Measurements from ENCODE around the gene SIPA1L3.

SIPA1L3 gene

DNA sequence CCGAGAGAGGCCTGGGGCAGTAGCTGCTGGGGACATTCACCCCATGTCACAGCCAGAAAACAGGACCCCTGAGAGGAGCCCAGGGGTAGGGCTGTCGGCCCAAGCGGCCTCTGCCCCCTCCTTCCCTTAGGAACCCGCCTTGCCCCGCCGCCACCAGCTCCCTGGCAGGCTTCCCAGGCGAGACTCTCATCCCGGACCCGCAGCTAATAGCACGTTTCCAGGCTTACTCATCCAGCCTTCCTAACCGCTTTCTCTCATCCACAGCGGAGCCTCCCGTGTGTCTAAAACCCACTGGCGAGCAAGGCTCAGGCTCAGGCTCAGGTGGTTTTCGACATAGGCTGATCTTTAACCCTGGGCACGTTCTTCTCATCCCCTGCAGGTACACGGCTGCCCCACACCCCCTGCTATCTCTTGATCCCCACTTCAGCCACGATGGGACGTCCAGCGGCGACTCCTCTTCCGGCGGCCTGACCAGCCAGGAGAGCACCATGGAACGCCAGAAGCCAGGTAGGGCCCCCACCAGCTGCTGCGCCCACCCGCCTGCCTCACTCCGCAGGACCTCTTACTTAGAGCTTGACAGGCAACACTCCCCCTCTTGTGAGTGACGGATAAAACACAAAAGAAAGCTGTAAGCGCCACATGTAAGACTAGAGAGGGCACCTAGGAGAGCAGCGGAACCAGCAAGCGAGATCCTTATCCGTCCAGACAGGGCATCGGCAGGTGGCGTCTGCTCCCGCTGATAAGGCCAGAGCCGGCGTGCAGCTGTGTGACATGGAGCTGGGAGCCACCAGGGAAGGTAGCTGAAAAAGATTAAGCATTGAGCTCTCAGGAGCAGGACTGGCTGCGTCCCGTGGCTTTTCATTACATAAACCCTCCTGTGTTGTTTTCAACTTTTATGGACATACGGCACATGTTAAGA is 245.7 kb downstream of the SIPA1L3 start:
- no peak for DNase-seq (ENCODE audit: low spot score)

DNA sequence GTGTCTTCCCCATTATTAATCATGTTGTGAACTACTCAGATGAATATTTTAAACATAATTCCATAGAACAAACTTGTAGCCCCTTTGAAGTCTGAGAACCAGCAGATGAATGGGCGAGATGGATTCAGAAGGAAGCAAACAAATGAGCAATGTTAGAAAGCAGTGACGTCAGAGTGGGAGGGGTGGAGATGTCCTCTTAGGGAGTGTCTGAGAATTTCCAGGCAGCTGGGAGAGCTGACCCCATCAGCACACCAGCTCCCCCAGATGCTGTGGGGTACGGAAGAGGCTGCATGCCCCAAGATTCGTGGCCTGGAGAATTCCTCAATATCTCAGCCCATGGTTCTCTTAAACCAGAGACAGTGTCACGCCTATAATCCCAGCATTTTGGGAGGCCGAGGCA is 248.4 kb downstream of the SIPA1L3 start:
- no peak for DNase-seq (ENCODE audit: low spot score)

DNA sequence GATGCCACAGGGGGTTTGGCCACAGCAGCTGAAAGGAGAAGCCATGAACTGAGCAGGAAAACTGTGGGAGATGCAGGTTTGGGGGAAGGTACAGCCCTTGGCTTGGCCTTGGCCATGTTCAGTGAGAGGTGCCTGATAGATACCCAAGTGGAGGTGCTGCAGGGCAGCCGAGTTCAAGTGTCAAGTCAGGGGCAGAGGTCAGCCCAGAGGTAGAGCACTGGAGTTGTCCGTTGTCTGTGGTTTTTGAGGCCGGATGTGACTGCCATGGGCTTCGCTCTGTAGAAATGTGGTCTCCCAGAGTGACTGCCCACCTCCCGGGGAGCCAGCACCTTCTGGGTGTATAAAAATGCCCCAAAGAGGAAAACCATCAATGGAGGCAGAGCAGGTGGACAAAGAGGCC is 251.7 kb downstream of the SIPA1L3 start:
- DNase-seq (ENCODE audit: low spot score), result no peak

DNA sequence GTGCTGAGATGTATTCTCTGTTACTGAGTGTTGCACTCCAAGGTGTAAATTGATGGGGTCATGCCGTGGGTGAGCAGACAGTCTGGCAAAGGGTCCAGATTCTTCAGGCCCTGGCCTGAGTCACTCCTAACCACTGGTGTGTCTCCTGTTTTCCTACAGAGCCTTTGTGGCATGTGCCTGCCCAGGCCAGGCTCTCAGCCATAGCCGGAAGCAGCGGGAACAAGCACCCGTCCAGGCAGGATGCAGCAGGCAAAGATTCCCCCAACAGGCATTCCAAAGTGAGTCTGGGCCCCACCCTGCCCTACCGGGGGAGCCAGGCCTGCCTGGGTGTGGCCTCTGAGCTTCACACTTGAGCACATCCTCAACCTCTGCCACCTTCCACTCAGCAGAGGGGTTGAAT is 255.1 kb downstream of the SIPA1L3 start:
- no peak for DNase-seq (ENCODE audit: low spot score)

GRCh38 chr19:38162632-38163031 is 255.6 kb downstream of the SIPA1L3 start:
- no peak for DNase-seq (ENCODE audit: low spot score)

DNA sequence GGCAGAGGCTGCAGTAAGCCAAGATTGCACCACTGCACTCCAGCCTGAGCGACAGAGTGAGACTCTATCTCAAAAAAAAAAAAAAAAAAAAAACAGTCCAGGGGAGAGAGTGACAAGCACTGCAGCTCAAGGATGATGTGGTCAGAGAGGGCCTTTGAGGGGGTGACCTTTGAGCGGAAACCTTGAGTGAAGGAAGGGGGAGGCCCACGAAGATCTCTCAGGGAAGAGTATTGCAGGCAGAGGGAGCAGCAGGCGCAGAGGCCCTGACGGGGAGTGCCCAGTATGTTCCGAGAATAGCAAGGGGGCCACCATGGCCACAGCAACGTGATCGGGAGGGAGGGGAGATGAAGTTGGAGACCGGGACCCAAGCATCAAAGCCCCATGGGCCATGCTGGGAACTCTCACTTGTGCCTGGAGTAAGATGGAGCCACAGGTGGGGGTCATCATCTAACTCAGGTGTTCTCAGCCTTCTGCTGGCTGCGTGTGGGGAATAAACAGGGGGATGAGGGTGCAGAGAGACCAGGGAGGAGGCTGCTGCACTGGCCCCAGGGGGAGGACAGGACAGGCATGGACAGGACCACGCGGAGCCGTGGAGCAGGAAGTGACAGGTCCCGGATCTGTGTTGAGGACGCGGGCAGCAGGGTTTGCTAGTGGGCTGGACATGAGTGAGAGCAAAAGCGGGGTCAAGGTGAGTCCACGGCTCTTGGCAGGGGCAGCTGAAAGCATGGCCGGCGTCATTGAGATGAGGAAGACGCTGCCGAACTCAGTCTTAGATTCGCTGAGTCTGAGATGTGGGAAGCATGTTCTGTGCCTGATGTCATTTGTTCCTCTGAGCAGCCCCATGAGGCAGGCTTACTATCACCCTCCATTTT is 256.6 kb downstream of the SIPA1L3 start:
- no peak for DNase-seq (ENCODE audit: low spot score)

DNA sequence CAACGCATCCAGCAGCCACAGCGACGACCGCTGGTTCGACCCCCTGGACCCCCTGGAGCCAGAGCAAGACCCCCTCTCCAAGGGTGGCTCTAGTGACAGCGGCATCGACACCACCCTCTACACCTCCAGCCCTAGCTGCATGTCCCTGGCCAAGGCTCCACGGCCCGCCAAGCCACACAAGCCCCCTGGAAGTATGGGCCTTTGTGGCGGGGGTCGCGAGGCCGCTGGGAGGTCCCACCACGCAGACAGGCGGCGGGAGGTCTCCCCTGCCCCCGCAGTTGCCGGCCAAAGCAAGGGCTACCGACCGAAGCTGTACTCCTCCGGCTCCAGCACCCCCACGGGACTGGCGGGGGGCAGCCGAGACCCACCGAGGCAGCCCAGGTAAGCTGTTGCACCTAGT is 257.5 kb downstream of the SIPA1L3 start:
- DNase-seq (ENCODE audit: low spot score), result no peak

- DNase-seq (ENCODE audit: low spot score), result no peak
Observed at GRCh38 chr19:38165335-38165734, 258.3 kb downstream of the SIPA1L3 start.

DNA sequence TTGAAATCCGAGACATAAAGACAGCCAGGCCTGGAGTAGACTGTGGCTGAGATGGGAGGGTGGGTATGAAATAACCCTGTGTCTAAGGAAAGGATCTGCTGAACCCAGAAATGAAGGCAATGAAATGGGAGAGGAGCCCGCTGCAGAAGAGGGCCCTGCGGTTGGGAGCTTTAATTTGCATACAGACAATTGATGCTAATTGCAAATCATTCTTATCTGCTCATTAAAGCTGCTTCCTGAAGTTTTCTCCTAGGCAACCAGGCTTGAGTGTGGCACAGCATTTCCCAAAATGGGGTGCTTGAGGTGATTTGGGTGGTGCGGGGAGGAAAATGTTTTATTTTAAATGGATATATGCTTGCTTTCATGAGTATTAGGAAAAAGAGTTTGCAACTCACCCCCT is 261.6 kb downstream of the SIPA1L3 start:
- DNase-seq (ENCODE audit: low spot score), result no peak

DNA sequence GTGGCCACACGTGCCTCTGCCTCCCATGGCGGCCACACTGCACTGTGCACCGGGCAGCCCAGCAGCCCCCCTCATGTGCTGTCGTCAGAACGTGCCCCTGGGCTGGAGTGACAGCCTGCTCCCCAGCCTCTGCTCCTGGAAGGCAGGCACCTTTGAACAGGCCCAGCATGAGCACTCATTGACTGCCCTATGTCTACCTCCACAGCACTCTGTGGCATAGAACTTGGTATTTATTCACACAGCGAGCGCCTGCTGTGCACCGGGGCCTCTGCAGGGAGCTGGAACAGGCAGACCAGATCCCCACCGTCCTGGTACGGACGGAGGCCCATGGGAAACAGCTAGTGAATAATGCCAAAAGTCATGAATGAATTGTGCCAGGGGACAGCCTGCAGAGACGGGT is 263.3 kb downstream of the SIPA1L3 start:
- no peak for DNase-seq (ENCODE audit: low spot score)

GRCh38 chr19:38172001-38172400 is 265.0 kb downstream of the SIPA1L3 start:
- no peak for DNase-seq (ENCODE audit: low spot score)

DNA sequence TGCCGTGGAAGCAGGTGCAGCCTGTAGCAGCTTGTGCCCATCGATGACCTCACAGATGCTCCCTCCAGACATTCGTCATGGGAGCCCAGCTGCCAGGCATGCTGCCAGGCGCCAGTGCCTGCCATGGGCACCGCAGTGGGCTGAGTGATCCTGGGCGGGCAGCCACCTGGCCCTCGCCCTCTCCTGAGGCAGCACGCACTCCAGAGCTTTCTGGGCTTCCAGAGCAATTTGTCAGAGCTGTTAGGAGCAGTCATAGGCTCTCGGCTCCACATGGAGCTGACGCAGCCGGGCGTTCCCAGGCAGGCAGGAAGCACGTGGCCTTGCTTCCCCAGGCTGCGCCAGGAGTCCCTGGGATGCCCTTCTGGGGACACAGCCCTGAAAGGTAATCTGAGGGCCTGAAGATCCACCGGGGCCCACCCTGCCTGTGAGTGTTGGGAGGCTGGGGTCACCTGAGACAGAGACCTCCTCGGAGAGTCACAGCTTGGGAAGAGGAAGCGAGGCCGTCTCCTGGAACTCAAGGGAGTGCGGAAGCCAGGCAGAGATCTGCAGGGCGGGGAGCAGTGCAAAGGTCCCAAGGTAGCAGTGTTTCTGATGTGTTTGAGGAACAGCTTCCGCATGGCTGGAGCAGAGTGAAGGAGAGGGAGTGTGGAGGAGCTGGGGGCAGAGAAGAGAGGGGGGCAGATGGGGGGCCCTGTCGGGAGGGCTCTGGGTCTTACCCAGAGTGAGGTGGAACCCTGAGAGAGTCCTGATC is 266.5 kb downstream of the SIPA1L3 start:
- DNase-seq (ENCODE audit: low spot score), result no peak

- no peak for DNase-seq (ENCODE audit: low spot score)
Observed at GRCh38 chr19:38175422-38175821, 268.4 kb downstream of the SIPA1L3 start.

DNA sequence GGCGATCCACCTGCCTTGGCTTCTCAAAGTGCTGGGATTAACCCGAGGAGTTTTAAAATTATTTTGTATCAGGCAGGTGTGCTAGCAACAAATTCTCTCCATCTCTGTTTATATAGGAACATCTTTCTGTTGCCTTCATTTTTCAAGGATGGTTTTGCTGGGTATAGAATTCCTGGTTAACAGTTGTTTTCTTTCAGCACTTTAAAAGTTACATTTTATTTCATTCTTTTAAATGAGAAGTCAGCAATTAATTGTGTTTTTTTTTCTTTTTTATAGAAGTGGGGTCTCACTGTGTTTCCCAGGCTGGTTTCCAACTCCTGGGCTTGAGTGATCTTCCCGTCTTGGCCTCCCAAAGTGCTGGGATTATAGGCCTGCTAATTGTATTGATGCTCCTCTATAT is 273.1 kb downstream of the SIPA1L3 start:
- DNase-seq (ENCODE audit: low spot score), result no peak

DNA sequence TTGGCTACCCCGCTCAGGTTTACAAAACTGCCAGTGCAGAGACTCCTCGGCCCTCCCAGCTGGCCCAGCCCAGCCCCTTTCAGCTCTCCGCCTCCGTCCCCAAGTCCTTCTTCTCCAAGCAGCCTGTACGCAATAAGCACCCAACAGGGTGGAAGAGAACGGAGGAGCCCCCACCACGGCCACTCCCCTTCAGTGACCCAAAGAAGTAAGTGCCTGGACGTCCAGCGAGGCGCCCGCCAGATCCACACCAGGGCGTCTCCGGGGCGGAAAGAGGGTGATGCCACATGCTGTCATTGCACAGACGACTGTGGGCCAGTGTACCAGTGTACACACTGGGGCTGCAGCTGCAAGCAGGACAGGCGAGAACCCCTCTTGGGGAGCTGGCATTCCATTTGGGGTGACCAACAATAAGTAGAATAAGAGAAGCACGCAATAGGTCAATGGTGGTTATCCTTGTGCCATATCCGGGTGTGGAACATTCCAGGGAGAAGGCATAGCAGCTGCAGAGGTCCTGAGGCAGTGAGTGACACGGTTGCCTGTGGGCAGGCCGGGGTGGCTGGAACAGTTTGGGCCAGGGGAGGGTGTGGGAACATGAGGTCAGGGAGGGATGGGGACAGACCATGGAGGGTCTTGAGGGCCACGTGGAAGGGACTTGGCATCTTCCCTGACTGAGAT is 275.7 kb downstream of the SIPA1L3 start:
- no peak for DNase-seq (ENCODE audit: low spot score)

- no peak for DNase-seq (ENCODE audit: low spot score)
Observed at GRCh38 chr19:38183251-38183897, 276.4 kb downstream of the SIPA1L3 start.

GRCh38 chr19:38184815-38185214 is 277.8 kb downstream of the SIPA1L3 start:
- DNase-seq (ENCODE audit: low spot score), result no peak

DNA sequence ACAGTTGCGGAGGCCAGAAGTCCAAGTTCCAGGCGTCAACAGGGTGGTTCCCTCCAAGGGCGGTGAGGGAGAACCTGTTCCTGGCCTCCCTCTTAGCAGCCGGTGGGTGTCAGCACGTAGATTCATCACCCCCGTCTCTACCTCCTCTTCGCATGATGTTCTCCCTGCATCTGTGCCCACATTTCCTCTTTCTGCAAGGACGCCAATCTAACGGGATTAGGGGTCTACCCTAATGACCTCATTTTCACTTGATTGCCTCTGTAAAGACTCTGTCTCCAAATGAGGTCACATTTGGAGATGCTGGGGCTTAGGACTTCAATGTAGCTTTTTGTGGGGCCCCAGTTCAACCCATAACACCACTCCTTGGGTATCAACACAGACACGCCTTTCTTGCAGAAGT is 278.6 kb downstream of the SIPA1L3 start:
- DNase-seq (ENCODE audit: low spot score), result no peak

GRCh38 chr19:38190061-38190460 is 283.1 kb downstream of the SIPA1L3 start:
- no peak for DNase-seq (ENCODE audit: low spot score)

DNA sequence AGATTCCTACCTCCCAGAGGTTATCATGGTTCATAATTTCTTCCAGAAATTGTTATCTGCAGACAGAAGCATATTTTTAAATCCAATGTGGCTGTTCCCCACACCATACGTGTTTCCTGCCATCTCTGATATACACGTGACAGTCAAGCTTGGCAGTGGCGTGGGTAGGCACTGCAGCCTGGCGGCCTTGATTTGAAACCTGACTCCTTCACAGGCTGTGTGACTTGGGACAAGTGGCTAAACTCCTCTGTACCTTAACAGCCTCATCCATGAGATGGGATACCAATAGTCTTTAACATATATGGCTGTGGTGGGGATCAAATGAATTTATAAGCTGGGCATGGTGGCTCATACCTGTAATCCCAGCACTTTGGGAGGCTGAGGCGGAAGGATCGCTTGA is 283.8 kb downstream of the SIPA1L3 start:
- no peak for DNase-seq (ENCODE audit: low spot score)

DNA sequence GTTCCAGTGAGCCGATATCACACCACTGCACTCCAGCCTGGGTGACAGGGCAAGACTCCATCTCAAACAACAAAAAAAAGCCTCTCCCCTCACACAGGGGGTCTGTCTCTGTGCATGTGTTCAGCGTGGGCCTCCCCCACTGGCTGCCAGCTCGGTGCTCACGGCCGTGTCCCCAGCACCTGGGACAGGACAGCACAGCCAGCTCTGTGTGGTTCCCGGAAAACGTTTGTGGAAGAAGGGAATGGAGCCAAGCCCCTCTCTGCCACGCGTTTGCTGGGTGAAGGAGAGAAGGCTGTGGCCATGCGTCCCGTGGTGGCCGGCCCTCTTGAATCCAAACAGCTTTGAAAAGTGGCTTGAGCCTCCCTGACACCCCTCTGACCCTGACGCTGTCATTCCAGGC is 284.7 kb downstream of the SIPA1L3 start:
- no peak for DNase-seq (ENCODE audit: low spot score)
